Panc1 (cell line): Measurements from ENCODE around the gene CRYBG3. TPM values are rescaled to one million over a fixed set of nuclear protein-coding genes. Genes with fewer than 3 reads are reported as not detected.

ENCODE experiments used
- ATAC-seq: fragments of 200-7000 bp; cut with Tn5 transposase; 2 replicates; pipeline ENCODE4 v1.9.1; 2020; ENCODE audit warnings: mild to moderate bottlenecking, moderate library complexity
- BruUV-seq: library from RNA; stranded (reverse); fragments of 400-500 nt; replicated peaks from 2 replicates; lab custom pipeline; 2021; lab: Mats Ljungman, UMichigan
- CTCF ChIA-PET: fragments of 300-600 bp; sonication (Branson Sonifier 250); formaldehyde crosslinking; loops from one replicate; lab custom pipeline; 2022; ENCODE audit warnings: antibody characterized with exemption; lab: Charles Lee
- POLR2A ChIA-PET: fragments of 300-600 bp; sonication (Branson Sonifier 250); formaldehyde crosslinking; loops from one replicate; lab custom pipeline; 2022; ENCODE audit warnings: antibody characterized with exemption; lab: Charles Lee
- DNase-seq: peaks from one replicate; pipeline ENCODE4 v3.0.0-alpha.2; 2010; ENCODE audit warnings: low read depth, low spot score
- H3K27ac ChIP-seq: 2 replicates; pipeline ENCODE4 v1.5.1; 2011; ENCODE audit warnings: mild to moderate bottlenecking, low read length, inconsistent platforms
- H3K27me3 ChIP-seq: fragments of 200-500 bp; sonication (Bioruptor generic); 2 replicates; pipeline ENCODE4 v1.6.0; 2014; ENCODE audit warnings: low read length, inconsistent platforms; ENCODE audit not compliant: control insufficient read depth, insufficient read depth
- H3K36me3 ChIP-seq: fragments of 200-500 bp; sonication (Bioruptor generic); 2 replicates; pipeline ENCODE4 v1.5.1; 2014; ENCODE audit warnings: inconsistent platforms, mild to moderate bottlenecking, low read length, moderate library complexity; ENCODE audit not compliant: control insufficient read depth, insufficient read depth
- H3K4me1 ChIP-seq: 2 replicates; pipeline ENCODE4 v1.5.1; 2011; ENCODE audit warnings: inconsistent platforms, mild to moderate bottlenecking, low read length, moderate library complexity; ENCODE audit not compliant: control insufficient read depth, insufficient read depth
- H3K4me3 ChIP-seq, 2 experiments: 2 replicates each; pipeline ENCODE4 v1.5.1; 2011 to 2012; ENCODE audit warnings: low read depth in 2 of 2, low read length in 2 of 2, mild to moderate bottlenecking in 2 of 2, inconsistent platforms in 1 of 2, moderate library complexity in 1 of 2
- H3K9me3 ChIP-seq: fragments of 200-500 bp; sonication (Bioruptor generic); 2 replicates; pipeline ENCODE4 v1.5.1; 2014; ENCODE audit warnings: low read depth, mild to moderate bottlenecking, inconsistent platforms, low read length, moderate library complexity; ENCODE audit not compliant: control insufficient read depth, insufficient read depth
- POLR2AphosphoS5 ChIP-seq: IDR thresholded peaks from 2 replicates; pipeline ENCODE4 v1.6.1; 2012; ENCODE audit warnings: mild to moderate bottlenecking, low read depth, low read length, moderate library complexity
- SIN3A ChIP-seq: IDR thresholded peaks from 2 replicates; pipeline ENCODE4 v1.6.1; 2012; ENCODE audit warnings: low read depth, mild to moderate bottlenecking, low read length, moderate library complexity, borderline replicate concordance; ENCODE audit not compliant: insufficient read depth
- TCF7L2 ChIP-seq: IDR thresholded peaks from 2 replicates; pipeline ENCODE4 v1.6.1; 2011; ENCODE audit warnings: mild to moderate bottlenecking, low read depth, low read length, inconsistent platforms
- in situ Hi-C: cut with HindIII; loops from 2 replicates; pipeline ENCODE4 v1.10.0; 2016; ENCODE audit warnings: low sequenced_read_pairs, low pct_unique_long_range_greater_than_20kb
- intact Hi-C: fragments of 100-400 bp; cut with micrococcal nuclease; formaldehyde crosslinking; loops from one replicate; pipeline ENCODE4 v1.10.0; 2022; ENCODE audit not compliant: unreplicated experiment
- total RNA-seq: library from RNA; stranded (reverse); gene quantifications from one replicate; pipeline ENCODE4 v1.2.1, GENCODE V29; 2021; ENCODE audit not compliant: unreplicated experiment
- TF ChIP-seq, protein P1 (sequence below), 2 experiments: IDR thresholded peaks; 2 replicates each; pipeline ENCODE4 v1.6.1; 2011 to 2012; ENCODE audit warnings: low read depth in 2 of 2, control low read depth in 1 of 2, low read length in 1 of 2, mild to moderate bottlenecking in 1 of 2, moderate library complexity in 1 of 2; ENCODE audit not compliant: insufficient read depth in 1 of 2
- TF ChIP-seq, protein P2 (sequence below): fragments of 450-650 bp; IDR thresholded peaks from 2 replicates; pipeline ENCODE4 v1.5.1; 2017; ENCODE audit warnings: mild to moderate bottlenecking

The CRYBG3 gene
- total RNA-seq, 1 experiment from 2014 or later = 24.6 TPM

DNA sequence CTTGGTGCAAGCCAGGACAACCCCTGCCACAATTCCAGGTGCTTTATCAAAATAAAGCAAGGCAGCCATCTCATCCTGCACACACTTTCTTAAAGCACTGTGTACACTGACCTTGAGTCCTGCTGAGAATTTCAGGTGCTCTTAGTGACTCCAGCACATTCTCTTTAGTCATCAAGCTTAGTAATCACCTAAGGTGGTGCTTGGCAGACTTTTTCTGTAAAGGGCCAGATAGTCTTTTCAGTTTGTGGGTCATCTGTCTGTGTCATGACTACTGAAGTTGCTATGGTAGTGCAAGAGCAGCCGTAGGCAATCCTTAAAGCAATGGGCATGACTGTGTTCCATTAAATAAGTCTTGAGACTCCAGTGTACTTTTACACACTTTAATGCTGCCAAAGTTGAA is 114.0 kb downstream of the CRYBG3 start:
- no TSS peak for BruUV-seq
- ChIA-PET POLR2A (no interaction called here), CTCF (no interaction called here)
- DNase-seq = no peak
- no peaks in the 10 kb centered on the region for H3K9me3 ChIP-seq
- in situ Hi-C loops (no loop called here), intact Hi-C loops (no loop called here)
- ATAC-seq = no peak
- H3K27me3 ChIP-seq = no peaks in the 10 kb centered on the region
- TF ChIP-seq, protein P1, sequence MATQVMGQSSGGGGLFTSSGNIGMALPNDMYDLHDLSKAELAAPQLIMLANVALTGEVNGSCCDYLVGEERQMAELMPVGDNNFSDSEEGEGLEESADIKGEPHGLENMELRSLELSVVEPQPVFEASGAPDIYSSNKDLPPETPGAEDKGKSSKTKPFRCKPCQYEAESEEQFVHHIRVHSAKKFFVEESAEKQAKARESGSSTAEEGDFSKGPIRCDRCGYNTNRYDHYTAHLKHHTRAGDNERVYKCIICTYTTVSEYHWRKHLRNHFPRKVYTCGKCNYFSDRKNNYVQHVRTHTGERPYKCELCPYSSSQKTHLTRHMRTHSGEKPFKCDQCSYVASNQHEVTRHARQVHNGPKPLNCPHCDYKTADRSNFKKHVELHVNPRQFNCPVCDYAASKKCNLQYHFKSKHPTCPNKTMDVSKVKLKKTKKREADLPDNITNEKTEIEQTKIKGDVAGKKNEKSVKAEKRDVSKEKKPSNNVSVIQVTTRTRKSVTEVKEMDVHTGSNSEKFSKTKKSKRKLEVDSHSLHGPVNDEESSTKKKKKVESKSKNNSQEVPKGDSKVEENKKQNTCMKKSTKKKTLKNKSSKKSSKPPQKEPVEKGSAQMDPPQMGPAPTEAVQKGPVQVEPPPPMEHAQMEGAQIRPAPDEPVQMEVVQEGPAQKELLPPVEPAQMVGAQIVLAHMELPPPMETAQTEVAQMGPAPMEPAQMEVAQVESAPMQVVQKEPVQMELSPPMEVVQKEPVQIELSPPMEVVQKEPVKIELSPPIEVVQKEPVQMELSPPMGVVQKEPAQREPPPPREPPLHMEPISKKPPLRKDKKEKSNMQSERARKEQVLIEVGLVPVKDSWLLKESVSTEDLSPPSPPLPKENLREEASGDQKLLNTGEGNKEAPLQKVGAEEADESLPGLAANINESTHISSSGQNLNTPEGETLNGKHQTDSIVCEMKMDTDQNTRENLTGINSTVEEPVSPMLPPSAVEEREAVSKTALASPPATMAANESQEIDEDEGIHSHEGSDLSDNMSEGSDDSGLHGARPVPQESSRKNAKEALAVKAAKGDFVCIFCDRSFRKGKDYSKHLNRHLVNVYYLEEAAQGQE (IDR thresholded peaks at IDR 0.05; ENCODE audit: insufficient read depth in 1 of 2, low read depth in 2 of 2, low read length in 1 of 2) = no peak
- no peak for TF ChIP-seq TCF7L2
- TF ChIP-seq SIN3A = no peak
- TF ChIP-seq, protein P2, sequence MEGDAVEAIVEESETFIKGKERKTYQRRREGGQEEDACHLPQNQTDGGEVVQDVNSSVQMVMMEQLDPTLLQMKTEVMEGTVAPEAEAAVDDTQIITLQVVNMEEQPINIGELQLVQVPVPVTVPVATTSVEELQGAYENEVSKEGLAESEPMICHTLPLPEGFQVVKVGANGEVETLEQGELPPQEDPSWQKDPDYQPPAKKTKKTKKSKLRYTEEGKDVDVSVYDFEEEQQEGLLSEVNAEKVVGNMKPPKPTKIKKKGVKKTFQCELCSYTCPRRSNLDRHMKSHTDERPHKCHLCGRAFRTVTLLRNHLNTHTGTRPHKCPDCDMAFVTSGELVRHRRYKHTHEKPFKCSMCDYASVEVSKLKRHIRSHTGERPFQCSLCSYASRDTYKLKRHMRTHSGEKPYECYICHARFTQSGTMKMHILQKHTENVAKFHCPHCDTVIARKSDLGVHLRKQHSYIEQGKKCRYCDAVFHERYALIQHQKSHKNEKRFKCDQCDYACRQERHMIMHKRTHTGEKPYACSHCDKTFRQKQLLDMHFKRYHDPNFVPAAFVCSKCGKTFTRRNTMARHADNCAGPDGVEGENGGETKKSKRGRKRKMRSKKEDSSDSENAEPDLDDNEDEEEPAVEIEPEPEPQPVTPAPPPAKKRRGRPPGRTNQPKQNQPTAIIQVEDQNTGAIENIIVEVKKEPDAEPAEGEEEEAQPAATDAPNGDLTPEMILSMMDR = no peak
- TF ChIP-seq POLR2AphosphoS5 = no peak
- H3K4me1 ChIP-seq = no peaks in the 10 kb centered on the region
- H3K27ac ChIP-seq = no peak overlapping the region
- H3K4me3 ChIP-seq = no peak overlapping the region
- no peaks in the 10 kb centered on the region for H3K36me3 ChIP-seq

DNA sequence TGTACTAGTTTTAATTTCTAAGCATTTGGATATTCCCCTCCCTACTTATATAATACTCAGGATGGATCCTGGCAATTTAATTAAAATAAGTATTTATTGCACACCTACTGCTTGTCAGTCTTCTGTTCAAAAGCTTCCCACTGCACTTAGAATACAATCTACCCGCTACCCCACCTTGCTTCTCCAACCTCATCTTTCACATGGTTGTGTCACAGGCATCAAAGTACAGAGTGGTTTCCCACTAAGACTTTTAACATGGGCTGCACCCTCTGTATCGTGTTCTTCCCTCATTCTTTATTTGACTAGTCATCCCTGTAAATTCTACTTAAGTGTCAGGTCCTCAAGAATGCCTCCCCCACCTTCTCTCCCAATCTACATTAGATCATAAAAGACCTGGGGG is 115.4 kb downstream of the CRYBG3 start:
- Histone ChIP-seq H3K27ac (no peak overlapping the region), H3K27me3 (no peaks in the 10 kb centered on the region), H3K9me3 (no peaks in the 10 kb centered on the region), H3K36me3 (peaks cover 6% of the 10 kb centered on the region; the same call in 1 of the 2 replicates), H3K4me1 (no peaks in the 10 kb centered on the region), H3K4me3 (no peak overlapping the region)
- ATAC-seq (no peak), DNase-seq (no peak)
- intact Hi-C loops (no loop called here), in situ Hi-C loops (no loop called here)
- POLR2A ChIA-PET = no interaction called here
- TF ChIP-seq, protein P2 = no peak
- TF ChIP-seq, protein P1 (IDR thresholded peaks at IDR 0.05; ENCODE audit: insufficient read depth in 1 of 2, low read depth in 2 of 2, low read length in 1 of 2) = no peak
- TF ChIP-seq POLR2AphosphoS5 = no peak
- TF ChIP-seq SIN3A = no peak
- no peak for TF ChIP-seq TCF7L2
- BruUV-seq = no TSS peak
- CTCF ChIA-PET = no interaction called here
